ENCODE measurements around the gene CDH23.
A peak's percentile ranks its signal among the peaks of the same experiment; 100 is the strongest.

The CDH23 gene

DNA sequence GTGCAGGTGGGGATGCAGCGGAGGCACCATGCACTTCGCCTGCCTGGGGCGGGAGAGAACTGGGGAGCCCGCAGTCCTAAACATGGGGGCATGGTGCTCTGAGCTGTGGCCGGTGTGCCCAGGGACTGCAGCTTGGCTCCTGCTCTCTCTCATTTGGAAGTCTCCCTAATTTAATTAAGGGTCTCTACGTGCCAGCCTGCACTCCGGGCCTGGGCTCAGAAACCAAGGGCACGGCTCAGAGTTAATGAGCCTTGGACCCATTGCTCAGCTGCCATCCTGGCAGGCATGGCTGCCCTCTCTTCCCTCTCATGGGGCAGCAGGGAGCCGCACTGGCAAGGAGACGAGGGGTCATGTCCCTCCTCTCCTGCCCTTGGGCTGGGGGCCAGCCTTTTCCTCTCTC, 115.6 kb downstream of the CDH23 start:
- ChIA-PET POLR2A (ENCODE audit: low non-redundant PET) (no interaction called here), CTCF (interaction anchor here (0.6 kb wide), 2 partner anchors 337 to 425 kb away, joined by 3 read pairs; no protein-coding TSS in a partner anchor)
- no peak for TF ChIP-seq CTCF (conservative IDR thresholded peaks at IDR 0.05; ENCODE audit: low read depth)
- no peak for DNase-seq (ENCODE audit: low spot score)
- H3K27ac ChIP-seq = no peak overlapping the region

- DNase-seq (ENCODE audit: low spot score) = peak; percentile 25
- no peak overlapping the region for H3K27ac ChIP-seq
- ChIA-PET POLR2A (ENCODE audit: low non-redundant PET) (no interaction called here), CTCF (interaction anchor here (0.6 kb wide), 2 partner anchors 336 to 426 kb away, joined by 3 read pairs; no protein-coding TSS in a partner anchor)
- TF ChIP-seq CTCF (conservative IDR thresholded peaks at IDR 0.05; ENCODE audit: low read depth) = no peak
These were observed 116.2 kb downstream of the CDH23 start for GRCh38 chr10:71512761-71513539.

- no peak overlapping the region for H3K27ac ChIP-seq
- CTCF ChIA-PET = interaction anchor here (0.7 to 1.0 kb wide), 2 partner anchors 36 to 67 kb away, joined by 3 read pairs; no protein-coding TSS in a partner anchor
- TF ChIP-seq CTCF (conservative IDR thresholded peaks at IDR 0.05; ENCODE audit: low read depth) = no peak
- POLR2A ChIA-PET (ENCODE audit: low non-redundant PET) = no interaction called here
- DNase-seq (ENCODE audit: low spot score) = no peak
These were observed 116.8 kb downstream of the CDH23 start for GRCh38 chr10:71513540-71513853.

- DNase-seq (ENCODE audit: low spot score) = no peak
- CTCF ChIA-PET = interaction anchor here (0.7 to 1.0 kb wide), 2 partner anchors 36 to 66 kb away, joined by 3 read pairs; no protein-coding TSS in a partner anchor
- no peak overlapping the region for H3K27ac ChIP-seq
- no peak for TF ChIP-seq CTCF (conservative IDR thresholded peaks at IDR 0.05; ENCODE audit: low read depth)
- POLR2A ChIA-PET (ENCODE audit: low non-redundant PET) = no interaction called here
These were observed 117.2 kb downstream of the CDH23 start for GRCh38 chr10:71513936-71514335.

- DNase-seq (ENCODE audit: low spot score) = no peak
- POLR2A ChIA-PET (ENCODE audit: low non-redundant PET) = no interaction called here
- CTCF ChIA-PET = interaction anchor here (0.7 to 1.1 kb wide), 2 partner anchors 54 to 870 kb away, joined by 4 to 5 read pairs; no protein-coding TSS in a partner anchor
- no peak overlapping the region for H3K27ac ChIP-seq
- no peak for TF ChIP-seq CTCF (conservative IDR thresholded peaks at IDR 0.05; ENCODE audit: low read depth)
These were observed 118.9 kb downstream of the CDH23 start for GRCh38 chr10:71515531-71516172.

DNA sequence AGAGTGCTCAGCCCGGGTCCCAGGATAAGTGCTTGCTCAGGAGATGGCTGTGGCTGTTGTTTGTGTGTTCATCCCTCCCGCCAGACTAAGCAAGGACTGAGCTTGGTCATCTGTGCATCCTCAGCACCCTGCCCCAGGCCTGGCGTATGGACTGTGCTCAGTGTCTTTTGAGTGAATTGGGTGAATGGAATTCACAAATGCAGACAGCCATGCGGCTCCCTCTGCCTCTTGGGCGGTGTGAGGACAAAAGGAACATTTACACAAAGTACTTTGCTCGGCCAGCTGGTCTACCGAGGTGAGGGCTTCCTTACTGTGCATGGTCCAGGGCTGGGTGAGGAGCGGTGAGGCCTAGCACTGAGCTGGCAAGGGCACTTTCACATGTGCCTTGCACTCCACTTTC, 120.2 kb downstream of the CDH23 start:
- TF ChIP-seq CTCF (conservative IDR thresholded peaks at IDR 0.05; ENCODE audit: low read depth) = no peak
- DNase-seq (ENCODE audit: low spot score) = no peak
- H3K27ac ChIP-seq = no peak overlapping the region
- ChIA-PET POLR2A (ENCODE audit: low non-redundant PET) (interaction anchor here (0.7 kb wide), 1 partner anchor 8 kb away, joined by 3 read pairs; no protein-coding TSS in a partner anchor), CTCF (interaction anchor here (1.3 kb wide), 1 partner anchor 8 kb away, joined by 3 read pairs; no protein-coding TSS in a partner anchor)

Measured in RWPE1 (cell line).